Measurements from ENCODE around the gene GLB1L.
"Not testable (repeated sequence)": the region's sequence is repeated elsewhere in the genome, so short reads cannot be mapped to it uniquely, and the experiment has no call there.

Gene GLB1L

GRCh38 chr2:219280651-219281050 is 35.4 kb upstream of the GLB1L start:
- no peak for DNase-seq (ENCODE audit: low spot score)

GRCh38 chr2:219279916-219280516 is 34.8 kb upstream of the GLB1L start:
- no peak for DNase-seq (ENCODE audit: low spot score)

GRCh38 chr2:219279151-219279915 is 34.1 kb upstream of the GLB1L start, which contains the start of gene DNAJB2:
TSS of gene DNAJB2 (plus strand) at chr2:219279366. CDS start at chr2:219279834, 468 bp downstream.
- peak; percentile 99 for DNase-seq (ENCODE audit: low spot score)

GRCh38 chr2:219278655-219279150 is 33.5 kb upstream of the GLB1L start:
- no peak for DNase-seq (ENCODE audit: low spot score)

GRCh38 chr2:219277703-219278654 is 32.7 kb upstream of the GLB1L start:
- DNase-seq (ENCODE audit: low spot score), result peak; percentile 78

GRCh38 chr2:219274361-219274921 is 29.2 kb upstream of the GLB1L start:
- DNase-seq (ENCODE audit: low spot score), result peak; percentile 84

GRCh38 chr2:219273937-219274336 is 28.7 kb upstream of the GLB1L start:
- no peak for DNase-seq (ENCODE audit: low spot score)

GRCh38 chr2:219272995-219273394 is 27.8 kb upstream of the GLB1L start:
- no peak for DNase-seq (ENCODE audit: low spot score)

GRCh38 chr2:219272356-219272755 is 27.1 kb upstream of the GLB1L start:
- DNase-seq (ENCODE audit: low spot score), result no peak

- no peak for DNase-seq (ENCODE audit: low spot score)
Observed at GRCh38 chr2:219271021-219271420, 25.8 kb upstream of the GLB1L start.

- DNase-seq (ENCODE audit: low spot score), result no peak
Observed at GRCh38 chr2:219270055-219270372, 24.8 kb upstream of the GLB1L start.

- no peak for DNase-seq (ENCODE audit: low spot score)
Observed at GRCh38 chr2:219269362-219270054, 24.3 kb upstream of the GLB1L start.

GRCh38 chr2:219268294-219268693 is 23.1 kb upstream of the GLB1L start:
- no peak for DNase-seq (ENCODE audit: low spot score)

- no peak for DNase-seq (ENCODE audit: low spot score)
Observed at GRCh38 chr2:219266886-219267285, 21.6 kb upstream of the GLB1L start.

- DNase-seq (ENCODE audit: low spot score), result no peak
Observed at GRCh38 chr2:219266232-219266631, 21.0 kb upstream of the GLB1L start.

- no peak for DNase-seq (ENCODE audit: low spot score)
Observed at GRCh38 chr2:219261024-219261855, 16.0 kb upstream of the GLB1L start.

- DNase-seq (ENCODE audit: low spot score), result not testable (repeated sequence)
Observed at GRCh38 chr2:219258942-219259341, 13.7 kb upstream of the GLB1L start.

GRCh38 chr2:219254590-219255201 is 9.5 kb upstream of the GLB1L start:
- no peak for DNase-seq (ENCODE audit: low spot score)

- DNase-seq (ENCODE audit: low spot score), result peak; percentile 93
Observed at GRCh38 chr2:219253753-219254589, 8.7 kb upstream of the GLB1L start, which contains the start of gene TUBA4A. TSS of gene TUBA4A (minus strand) at chr2:219253918. CDS start at chr2:219253858, 60 bp downstream.
